Glutamatergic neuron (in vitro differentiated cells): ENCODE measurements around the gene FGF14. TPM values are rescaled to one million over a fixed set of nuclear protein-coding genes. Genes with fewer than 3 reads are reported as not detected.
"Not testable (repeated sequence)": the region's sequence is repeated elsewhere in the genome, so short reads cannot be mapped to it uniquely, and the experiment has no call there.

Experiments used
- DNase-seq: peaks from one replicate; pipeline ENCODE4 v3.0.0; 2022
- H3K27ac Mint-ChIP-seq: one replicate; pipeline ENCODE4 v1.8.0; 2020; ENCODE audit warnings: mild to moderate bottlenecking, mixed read lengths, inconsistent platforms; ENCODE audit not compliant: unreplicated experiment
- H3K27me3 Mint-ChIP-seq: one replicate; pipeline ENCODE4 v1.8.0; 2020; ENCODE audit warnings: mild to moderate bottlenecking, moderate library complexity, mixed read lengths, inconsistent platforms; ENCODE audit not compliant: unreplicated experiment
- H3K36me3 Mint-ChIP-seq: one replicate; pipeline ENCODE4 v1.8.0; 2020; ENCODE audit warnings: mild to moderate bottlenecking, mixed read lengths, inconsistent platforms; ENCODE audit not compliant: unreplicated experiment
- H3K4me1 Mint-ChIP-seq: one replicate; pipeline ENCODE4 v1.8.0; 2020; ENCODE audit warnings: mild to moderate bottlenecking, low read depth, mixed read lengths, inconsistent platforms; ENCODE audit not compliant: unreplicated experiment
- H3K4me3 Mint-ChIP-seq: one replicate; pipeline ENCODE4 v1.8.0; 2020; ENCODE audit warnings: mild to moderate bottlenecking, mixed read lengths, inconsistent platforms; ENCODE audit not compliant: unreplicated experiment
- H3K9me3 Mint-ChIP-seq: one replicate; pipeline ENCODE4 v1.8.0; 2020; ENCODE audit warnings: mild to moderate bottlenecking, moderate library complexity, mixed read lengths, inconsistent platforms; ENCODE audit not compliant: unreplicated experiment
- total RNA-seq: library from RNA; stranded (reverse); fragmentation: NEBNext Ultra II Directional; extraction: Animal tissue kit (Norgen Biotek cat#: 25700); gene quantifications from one replicate; pipeline ENCODE4 v1.2.1, GENCODE V29; 2021; ENCODE audit not compliant: unreplicated experiment
- TF ChIP-seq, protein P1 (sequence below): fragments of 200-600 bp; sonication (generic); IDR thresholded peaks from one replicate; pipeline ENCODE4 v1.5.0; 2021; ENCODE audit not compliant: partially characterized antibody, unreplicated experiment

FGF14 gene
- total RNA-seq, 1 donor from 2014 or later, result 17.8 TPM

DNA sequence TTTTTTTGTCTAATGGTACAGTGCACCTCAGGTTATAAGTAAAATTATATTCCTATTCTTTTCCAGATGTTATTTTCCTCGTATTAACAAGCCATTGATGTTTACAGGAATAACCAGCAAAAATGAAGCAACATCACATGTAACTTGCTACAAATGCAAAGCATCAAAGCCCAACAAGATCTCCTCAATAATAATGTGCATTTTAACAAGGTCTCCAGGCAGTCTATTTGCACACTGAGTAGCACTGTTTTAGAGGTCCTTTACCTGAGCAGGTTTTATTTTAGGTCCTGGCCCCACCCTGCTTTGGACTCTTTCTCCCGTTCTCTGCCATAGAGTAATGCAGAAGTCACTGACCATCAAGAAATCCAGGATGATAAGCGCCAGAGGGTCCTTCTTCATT, 298.4 kb downstream of the FGF14 start:
- Mint-ChIP-seq H3K27ac (no peak overlapping the region), H3K4me3 (no peak overlapping the region), H3K9me3 (no peaks in the 10 kb centered on the region), H3K27me3 (no peaks in the 10 kb centered on the region), H3K36me3 (no peaks in the 10 kb centered on the region), H3K4me1 (no peaks in the 10 kb centered on the region)
- DNase-seq, result no peak
- TF ChIP-seq, protein P1, sequence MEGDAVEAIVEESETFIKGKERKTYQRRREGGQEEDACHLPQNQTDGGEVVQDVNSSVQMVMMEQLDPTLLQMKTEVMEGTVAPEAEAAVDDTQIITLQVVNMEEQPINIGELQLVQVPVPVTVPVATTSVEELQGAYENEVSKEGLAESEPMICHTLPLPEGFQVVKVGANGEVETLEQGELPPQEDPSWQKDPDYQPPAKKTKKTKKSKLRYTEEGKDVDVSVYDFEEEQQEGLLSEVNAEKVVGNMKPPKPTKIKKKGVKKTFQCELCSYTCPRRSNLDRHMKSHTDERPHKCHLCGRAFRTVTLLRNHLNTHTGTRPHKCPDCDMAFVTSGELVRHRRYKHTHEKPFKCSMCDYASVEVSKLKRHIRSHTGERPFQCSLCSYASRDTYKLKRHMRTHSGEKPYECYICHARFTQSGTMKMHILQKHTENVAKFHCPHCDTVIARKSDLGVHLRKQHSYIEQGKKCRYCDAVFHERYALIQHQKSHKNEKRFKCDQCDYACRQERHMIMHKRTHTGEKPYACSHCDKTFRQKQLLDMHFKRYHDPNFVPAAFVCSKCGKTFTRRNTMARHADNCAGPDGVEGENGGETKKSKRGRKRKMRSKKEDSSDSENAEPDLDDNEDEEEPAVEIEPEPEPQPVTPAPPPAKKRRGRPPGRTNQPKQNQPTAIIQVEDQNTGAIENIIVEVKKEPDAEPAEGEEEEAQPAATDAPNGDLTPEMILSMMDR, result no peak

- Mint-ChIP-seq H3K27ac (no peak overlapping the region), H3K36me3 (no peaks in the 10 kb centered on the region), H3K4me3 (no peak overlapping the region), H3K4me1 (peaks cover 6% of the 10 kb centered on the region), H3K27me3 (peaks cover 2% of the 10 kb centered on the region), H3K9me3 (no peaks in the 10 kb centered on the region)
- TF ChIP-seq, protein P1, result no peak
- DNase-seq, result no peak
These were observed 301.6 kb downstream of the FGF14 start for GRCh38 chr13:102100234-102100633.

GRCh38 chr13:102097708-102098107, 304.1 kb downstream of the FGF14 start:
- Mint-ChIP-seq H3K27ac (no peak overlapping the region), H3K9me3 (no peaks in the 10 kb centered on the region), H3K4me1 (peaks cover 6% of the 10 kb centered on the region), H3K27me3 (peaks cover 2% of the 10 kb centered on the region), H3K36me3 (no peaks in the 10 kb centered on the region), H3K4me3 (no peak overlapping the region)
- TF ChIP-seq, protein P1, result no peak
- DNase-seq, result no peak

DNA sequence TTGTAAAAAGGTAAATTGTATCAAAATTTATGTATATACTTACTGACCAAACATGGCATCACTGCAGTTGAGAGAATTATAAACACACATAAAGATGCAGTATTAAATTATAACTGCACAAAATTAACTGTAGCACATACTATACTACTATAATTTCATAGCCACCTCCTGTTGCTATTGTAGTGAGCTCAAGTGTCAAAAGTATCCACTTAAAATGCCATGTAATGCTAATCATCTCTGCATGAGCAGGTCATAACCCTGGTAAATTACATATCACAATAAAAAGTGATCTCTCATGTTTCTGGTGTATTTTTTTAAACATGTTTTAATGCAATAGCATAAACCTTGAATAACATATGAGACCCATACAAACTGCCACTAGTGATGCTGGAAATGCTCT, 308.6 kb downstream of the FGF14 start:
- not testable (repeated sequence) for H3K4me1 Mint-ChIP-seq, DNase-seq, H3K36me3 Mint-ChIP-seq, H3K27ac Mint-ChIP-seq, H3K9me3 Mint-ChIP-seq, H3K4me3 Mint-ChIP-seq, H3K27me3 Mint-ChIP-seq

DNA sequence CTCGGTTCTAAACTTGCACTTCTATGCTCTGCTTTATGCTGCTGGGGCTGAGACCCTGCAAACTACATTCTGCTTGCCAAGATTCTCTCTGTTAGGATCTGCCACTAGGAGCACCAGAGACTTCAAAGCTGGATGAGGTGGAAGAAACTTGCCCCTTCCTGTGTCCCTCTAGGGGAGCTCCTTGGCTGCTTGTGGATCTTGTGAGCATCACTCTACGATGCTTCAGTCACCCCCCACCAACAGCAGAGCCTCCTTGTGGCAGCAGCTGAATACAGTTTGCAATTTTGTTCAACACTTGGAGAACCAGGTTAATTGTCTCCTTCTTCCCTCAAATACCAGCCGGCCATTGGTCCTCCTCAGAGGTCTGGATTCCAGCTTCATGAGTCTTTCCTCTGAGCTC, 310.6 kb downstream of the FGF14 start:
- H3K36me3 Mint-ChIP-seq, result no peaks in the 10 kb centered on the region
- no peak overlapping the region for H3K4me3 Mint-ChIP-seq
- TF ChIP-seq, protein P1, result peak; percentile 31
- DNase-seq, result no peak
- peaks cover 1% of the 10 kb centered on the region for H3K4me1 Mint-ChIP-seq
- peaks cover 1% of the 10 kb centered on the region for H3K9me3 Mint-ChIP-seq
- no peak overlapping the region for H3K27ac Mint-ChIP-seq
- H3K27me3 Mint-ChIP-seq, result peaks cover 2% of the 10 kb centered on the region

- TF ChIP-seq, protein P1, result no peak
- Mint-ChIP-seq H3K36me3 (no peaks in the 10 kb centered on the region), H3K27ac (no peak overlapping the region), H3K9me3 (peaks cover 1% of the 10 kb centered on the region), H3K4me3 (no peak overlapping the region), H3K4me1 (peaks cover 1% of the 10 kb centered on the region), H3K27me3 (peaks cover 2% of the 10 kb centered on the region)
- no peak for DNase-seq
These were observed 311.3 kb downstream of the FGF14 start for GRCh38 chr13:102090532-102090931.
